ENCODE measurements around the gene SLC35E2B.
"Not testable (repeated sequence)": the region's sequence is repeated elsewhere in the genome, so short reads cannot be mapped to it uniquely, and the experiment has no call there.

DNA sequence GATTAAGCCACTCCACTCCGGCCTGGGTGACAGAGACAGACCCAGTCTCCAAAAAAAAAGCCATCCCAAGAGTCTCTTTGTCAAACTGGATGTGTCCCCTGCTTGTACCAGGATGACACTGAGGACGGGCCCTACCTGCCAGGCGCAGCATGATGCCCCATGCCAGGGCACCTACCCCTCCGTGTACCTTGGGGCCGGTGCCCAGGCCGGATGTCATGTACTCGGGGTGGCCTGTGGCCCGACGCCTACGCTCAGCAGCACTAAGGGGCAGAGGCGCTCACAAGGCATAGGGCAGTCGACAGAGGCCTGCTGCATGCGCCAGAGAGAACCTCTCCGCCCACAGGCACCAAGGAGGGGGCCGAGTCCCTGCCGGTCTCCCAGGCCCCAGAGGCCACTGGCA is 53.2 kb downstream of the SLC35E2B start:
- not testable (repeated sequence) for TF ChIP-seq JUNB (CRISPR knock-in tag; IDR thresholded peaks at IDR 0.05; ENCODE audit: borderline replicate concordance); ZNF383 (CRISPR knock-in tag; IDR thresholded peaks at IDR 0.05; ENCODE audit: borderline replicate concordance); NPAS2 (CRISPR knock-in tag; IDR thresholded peaks at IDR 0.05; ENCODE audit: borderline replicate concordance); MTA3 (CRISPR knock-in tag; IDR thresholded peaks at IDR 0.05); NONO (IDR thresholded peaks at IDR 0.05); NONO (CRISPR knock-in tag; conservative IDR thresholded peaks at IDR 0.05)
- TF ChIP-seq, protein P1, sequence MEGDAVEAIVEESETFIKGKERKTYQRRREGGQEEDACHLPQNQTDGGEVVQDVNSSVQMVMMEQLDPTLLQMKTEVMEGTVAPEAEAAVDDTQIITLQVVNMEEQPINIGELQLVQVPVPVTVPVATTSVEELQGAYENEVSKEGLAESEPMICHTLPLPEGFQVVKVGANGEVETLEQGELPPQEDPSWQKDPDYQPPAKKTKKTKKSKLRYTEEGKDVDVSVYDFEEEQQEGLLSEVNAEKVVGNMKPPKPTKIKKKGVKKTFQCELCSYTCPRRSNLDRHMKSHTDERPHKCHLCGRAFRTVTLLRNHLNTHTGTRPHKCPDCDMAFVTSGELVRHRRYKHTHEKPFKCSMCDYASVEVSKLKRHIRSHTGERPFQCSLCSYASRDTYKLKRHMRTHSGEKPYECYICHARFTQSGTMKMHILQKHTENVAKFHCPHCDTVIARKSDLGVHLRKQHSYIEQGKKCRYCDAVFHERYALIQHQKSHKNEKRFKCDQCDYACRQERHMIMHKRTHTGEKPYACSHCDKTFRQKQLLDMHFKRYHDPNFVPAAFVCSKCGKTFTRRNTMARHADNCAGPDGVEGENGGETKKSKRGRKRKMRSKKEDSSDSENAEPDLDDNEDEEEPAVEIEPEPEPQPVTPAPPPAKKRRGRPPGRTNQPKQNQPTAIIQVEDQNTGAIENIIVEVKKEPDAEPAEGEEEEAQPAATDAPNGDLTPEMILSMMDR (CRISPR knock-in tag; IDR thresholded peaks at IDR 0.05), result not testable (repeated sequence)

All from HepG2 (cell line).